Cortex of kidney (tissue), 1 donor: ENCODE data around the gene CCDC3.

ENCODE experiments used
- DNase-seq: peaks from one replicate; lab custom pipeline; 2025; lab: John Stamatoyannopoulos, UW

The CCDC3 gene

GRCh38 chr10:12961416-12962205 lies 39.9 kb downstream of the CCDC3 start:
- no peak for DNase-seq

- DNase-seq, result no peak
Observed at GRCh38 chr10:12960941-12961340, 40.6 kb downstream of the CCDC3 start.

GRCh38 chr10:12960334-12960898 lies 41.1 kb downstream of the CCDC3 start:
- no peak for DNase-seq

GRCh38 chr10:12958546-12959110 lies 42.9 kb downstream of the CCDC3 start:
- no peak for DNase-seq

- no peak for DNase-seq
Observed at GRCh38 chr10:12957081-12957480, 44.4 kb downstream of the CCDC3 start.

- DNase-seq, result no peak
Observed at GRCh38 chr10:12954866-12955265, 46.6 kb downstream of the CCDC3 start.

GRCh38 chr10:12950583-12951128 lies 50.9 kb downstream of the CCDC3 start:
- DNase-seq, result no peak

GRCh38 chr10:12949248-12949647 lies 52.3 kb downstream of the CCDC3 start:
- no peak for DNase-seq

GRCh38 chr10:12947741-12948140 lies 53.8 kb downstream of the CCDC3 start:
- DNase-seq, result no peak

- no peak for DNase-seq
Observed at GRCh38 chr10:12946372-12946771, 55.1 kb downstream of the CCDC3 start.

- DNase-seq, result no peak
Observed at GRCh38 chr10:12945690-12946359, 55.7 kb downstream of the CCDC3 start.

- DNase-seq, result no peak
Observed at GRCh38 chr10:12944931-12945330, 56.6 kb downstream of the CCDC3 start.

- DNase-seq, result no peak
Observed at GRCh38 chr10:12943425-12943824, 58.1 kb downstream of the CCDC3 start.

GRCh38 chr10:12941966-12942365 lies 59.5 kb downstream of the CCDC3 start:
- no peak for DNase-seq

GRCh38 chr10:12940791-12941190 lies 60.7 kb downstream of the CCDC3 start:
- DNase-seq, result no peak

GRCh38 chr10:12938271-12938670 lies 63.2 kb downstream of the CCDC3 start:
- DNase-seq, result no peak

GRCh38 chr10:12937527-12937926 lies 64.0 kb downstream of the CCDC3 start:
- DNase-seq, result no peak

GRCh38 chr10:12934777-12935176 lies 66.7 kb downstream of the CCDC3 start:
- DNase-seq, result no peak

GRCh38 chr10:12929381-12929780 lies 72.1 kb downstream of the CCDC3 start:
- no peak for DNase-seq

- no peak for DNase-seq
Observed at GRCh38 chr10:12928571-12928970, 72.9 kb downstream of the CCDC3 start.

- DNase-seq, result no peak
Observed at GRCh38 chr10:12927896-12928295, 73.6 kb downstream of the CCDC3 start.

GRCh38 chr10:12925845-12926244 lies 75.7 kb downstream of the CCDC3 start:
- no peak for DNase-seq

GRCh38 chr10:12924911-12925310 lies 76.6 kb downstream of the CCDC3 start:
- DNase-seq, result no peak
